Thyroid gland (tissue), 4 donors: Measurements from ENCODE around the gene TSKU.

Experiments
- CTCF ChIP-seq, 6 experiments: fragments of 200-600 bp in 3 of 6; fragments of 450-650 bp in 3 of 6; sonication (generic) in 3 of 6; IDR thresholded peaks; one replicate each; pipeline ENCODE4 v1.5.1; 2016 to 2019; ENCODE audit warnings: antibody characterized with exemption in 6 of 6, mild to moderate bottlenecking in 2 of 6, inconsistent platforms in 1 of 6, moderate library complexity in 1 of 6
- POLR2A ChIP-seq, 2 donors: fragments of 450-650 bp; IDR thresholded peaks; one replicate each; pipeline ENCODE4 v1.6.1; 2017; ENCODE audit warnings: antibody characterized with exemption in 2 of 2, mild to moderate bottlenecking in 2 of 2, moderate library complexity in 1 of 2

DNA sequence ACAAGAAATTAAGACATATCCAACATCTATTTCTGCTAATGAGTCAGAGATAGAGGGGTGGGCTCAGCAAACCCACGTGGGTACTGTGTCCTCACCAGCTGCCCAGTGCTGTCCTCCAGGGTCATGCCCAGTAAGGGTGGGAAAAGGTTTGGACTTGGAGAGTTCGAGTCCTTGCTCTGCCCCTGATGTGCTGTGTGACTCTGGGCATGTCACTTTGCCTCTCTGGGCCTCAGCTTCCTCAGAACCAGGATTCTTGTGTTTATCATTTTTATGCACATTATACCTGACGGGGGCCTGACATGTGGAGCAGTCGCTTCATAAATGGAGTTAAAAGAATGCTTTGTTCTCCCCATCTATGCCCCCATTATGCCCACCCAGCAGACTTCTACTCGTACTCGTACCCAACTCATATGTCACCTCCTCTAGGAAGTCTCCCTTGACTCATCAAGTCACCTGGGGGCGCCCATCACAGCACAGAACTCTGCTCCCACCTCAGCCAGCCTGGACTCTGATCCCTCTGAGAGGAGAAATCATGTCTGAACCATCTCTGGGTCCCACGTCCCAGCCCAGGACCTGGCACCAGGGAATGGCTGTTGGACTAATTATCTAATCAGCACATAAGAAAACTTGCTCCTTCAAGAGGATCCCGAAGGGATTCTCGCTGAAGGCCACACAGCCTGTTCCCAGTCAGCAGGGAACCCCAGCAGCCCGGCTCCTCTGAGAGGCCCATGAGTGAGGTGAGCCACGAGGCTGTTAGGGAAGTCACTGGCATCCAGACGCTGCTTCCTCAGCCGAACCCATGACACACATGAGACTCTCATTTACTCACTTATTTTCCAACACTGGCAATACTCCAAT is 38.7 kb upstream of the TSKU start:
- TF ChIP-seq POLR2A (IDR thresholded peaks at IDR 0.05) (no peak), CTCF (IDR thresholded peaks at IDR 0.05) (no peak)
